T-helper 22 cell (primary cell): ENCODE results near the gene MSN.
A peak's percentile ranks its signal among the peaks of the same experiment; 100 is the strongest.
"Not testable (repeated sequence)": the region's sequence is repeated elsewhere in the genome, so short reads cannot be mapped to it uniquely, and the experiment has no call there.

Experiments used
- DNase-seq: peaks from one replicate; pipeline ENCODE4 v3.0.0-alpha.2; 2020; ENCODE audit warnings: low read depth

The MSN gene

GRCh38 chrX:65720381-65720964, 53.0 kb downstream of the MSN start:
- no peak for DNase-seq

- DNase-seq: peak; percentile 19
These were observed 56.3 kb downstream of the MSN start for GRCh38 chrX:65723706-65724105.

- DNase-seq: no peak
These were observed 59.3 kb downstream of the MSN start for GRCh38 chrX:65726715-65727114.

DNA sequence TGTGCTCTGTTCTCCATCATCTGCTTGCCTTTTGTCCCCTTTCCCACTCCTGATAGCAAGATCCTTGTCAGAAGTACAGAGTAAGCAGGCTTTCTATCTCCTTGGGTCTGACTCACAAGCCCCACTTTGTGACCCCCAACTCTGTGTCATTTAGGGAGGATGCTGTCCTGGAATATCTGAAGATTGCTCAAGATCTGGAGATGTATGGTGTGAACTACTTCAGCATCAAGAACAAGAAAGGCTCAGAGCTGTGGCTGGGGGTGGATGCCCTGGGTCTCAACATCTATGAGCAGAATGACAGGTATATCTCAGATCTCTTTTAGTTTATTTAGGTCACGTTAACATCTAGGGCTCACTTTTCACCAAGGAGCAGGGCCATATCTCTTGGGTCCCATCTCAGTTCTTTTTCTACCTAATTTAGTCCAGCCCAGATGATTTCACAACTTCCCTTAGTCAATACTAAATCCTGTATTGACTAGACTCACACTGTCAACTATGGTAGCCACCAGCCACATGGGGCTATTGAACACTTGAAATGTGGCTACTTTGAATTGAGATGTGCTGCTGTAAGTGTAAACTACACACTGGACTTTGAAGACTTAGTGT, 64.3 kb downstream of the MSN start:
- no peak for DNase-seq

GRCh38 chrX:65740909-65741308, 73.5 kb downstream of the MSN start:
- no peak for DNase-seq

DNA sequence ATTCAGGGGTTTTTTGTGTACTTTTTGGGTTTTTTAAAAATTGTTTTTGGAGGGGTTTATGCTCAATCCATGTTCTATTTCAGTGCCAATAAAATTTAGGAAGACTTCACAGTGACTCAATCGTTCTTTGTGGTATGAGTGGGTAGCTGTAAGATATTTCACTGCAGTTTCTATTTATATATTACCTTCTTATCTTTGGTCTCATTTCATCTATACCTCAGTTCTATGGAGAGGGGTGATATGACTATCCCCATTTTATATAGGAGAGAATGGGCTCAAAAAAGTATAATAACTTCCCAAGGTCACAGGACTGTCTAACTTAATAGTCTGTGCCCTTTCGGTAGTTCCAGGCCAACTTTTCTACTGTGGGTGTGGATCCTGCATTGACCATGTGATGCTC, 74.4 kb downstream of the MSN start:
- DNase-seq: no peak

- DNase-seq: no peak
These were observed 77.5 kb downstream of the MSN start for GRCh38 chrX:65744965-65745364.

DNA sequence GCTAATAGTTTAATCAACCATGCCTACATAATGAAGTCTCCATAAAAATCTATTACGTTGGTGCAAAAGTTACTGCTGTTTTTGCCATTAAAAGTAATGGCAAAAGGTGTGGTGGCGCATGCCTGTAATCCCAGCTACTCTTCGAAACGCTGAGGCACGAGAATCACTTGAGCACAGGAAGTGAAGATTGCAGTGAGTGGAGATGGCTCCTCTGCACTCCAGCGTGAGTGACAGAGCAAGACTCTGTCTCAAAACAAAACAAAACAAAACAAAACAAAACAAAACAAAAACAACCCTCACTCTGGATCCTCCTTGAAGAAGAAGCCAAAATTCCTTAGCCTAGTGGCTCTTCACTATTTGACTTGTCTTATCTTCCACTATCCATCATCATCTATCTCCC, 78.0 kb downstream of the MSN start:
- DNase-seq: no peak

- DNase-seq: no peak
These were observed 78.5 kb downstream of the MSN start for GRCh38 chrX:65745992-65746391.

- DNase-seq: peak; percentile 16
These were observed 83.4 kb downstream of the MSN start for GRCh38 chrX:65750674-65751469.

DNA sequence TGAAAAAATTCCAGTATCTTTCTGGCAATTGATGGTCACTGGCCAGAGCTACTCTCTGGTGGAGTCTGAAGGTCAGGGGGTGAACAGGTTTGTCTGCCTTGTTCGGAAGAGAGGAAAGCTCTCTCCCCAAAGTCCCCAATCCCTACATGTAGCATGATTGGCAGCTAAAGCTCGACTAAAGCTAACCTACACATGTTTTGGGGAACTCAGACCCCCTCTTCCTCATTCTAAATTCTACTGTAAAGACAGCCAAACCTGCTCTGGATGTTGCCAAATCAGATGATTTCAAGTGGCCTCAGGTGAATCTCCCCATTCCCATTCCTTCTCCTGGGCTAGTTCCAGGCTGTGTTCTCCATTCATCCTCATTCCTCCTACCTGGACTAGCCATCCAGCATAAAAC, 84.1 kb downstream of the MSN start:
- no peak for DNase-seq

DNA sequence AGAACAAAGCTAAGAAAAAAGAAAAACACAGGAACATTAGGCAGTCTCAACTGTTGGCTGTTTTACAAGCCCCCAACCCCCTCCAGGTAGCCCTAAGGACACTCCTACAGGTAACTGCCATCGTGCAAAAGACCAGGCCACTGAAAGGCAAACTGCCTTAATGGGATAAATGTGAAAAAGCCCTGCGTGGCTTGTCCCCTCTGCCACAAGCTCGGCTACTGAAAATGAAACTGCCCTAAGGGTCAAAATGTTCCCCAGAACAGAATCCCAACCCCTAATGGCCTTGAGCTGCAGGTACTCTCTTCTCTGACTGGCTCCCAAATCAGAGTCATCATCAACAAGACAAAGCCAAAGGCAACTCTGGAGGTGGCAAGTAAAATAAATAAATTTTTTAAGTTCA, 84.8 kb downstream of the MSN start:
- no peak for DNase-seq

DNA sequence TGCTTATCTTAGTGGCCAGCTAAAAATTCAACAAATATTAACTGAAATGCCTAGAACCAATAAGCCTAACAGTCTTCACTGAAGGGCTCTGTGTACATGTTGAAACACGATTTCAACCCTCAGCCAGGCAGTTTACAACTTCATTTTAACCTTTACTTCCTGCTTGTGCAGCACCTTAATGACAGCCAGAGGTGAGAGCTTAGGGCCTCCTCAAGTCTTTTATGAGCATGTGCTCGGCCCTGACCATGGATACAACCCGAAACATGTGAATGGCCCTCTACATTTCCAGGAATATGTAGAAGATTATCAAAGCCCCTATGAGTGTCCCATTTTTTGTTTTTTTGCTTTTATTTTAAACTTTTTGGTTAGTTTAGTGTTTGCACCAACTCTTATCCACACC, 88.3 kb downstream of the MSN start:
- DNase-seq: no peak

DNA sequence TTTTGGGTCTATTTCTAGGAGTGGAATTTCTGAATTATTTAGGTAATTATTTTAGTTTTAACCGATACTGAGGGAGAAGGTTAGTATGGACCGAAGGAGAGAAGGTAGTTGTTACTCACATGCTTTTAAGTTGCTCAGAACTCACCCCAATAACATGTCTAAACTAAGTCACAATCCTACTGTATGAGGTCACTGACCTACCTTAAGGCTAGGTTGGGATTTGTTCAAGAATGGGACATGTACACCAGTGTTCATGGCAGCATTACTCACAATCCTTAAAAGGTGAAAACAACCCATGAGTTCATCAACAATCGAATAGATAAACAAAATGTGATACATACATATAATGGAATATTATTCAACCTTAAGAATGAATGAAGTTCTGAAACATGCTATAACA, 90.5 kb downstream of the MSN start:
- no peak for DNase-seq

DNA sequence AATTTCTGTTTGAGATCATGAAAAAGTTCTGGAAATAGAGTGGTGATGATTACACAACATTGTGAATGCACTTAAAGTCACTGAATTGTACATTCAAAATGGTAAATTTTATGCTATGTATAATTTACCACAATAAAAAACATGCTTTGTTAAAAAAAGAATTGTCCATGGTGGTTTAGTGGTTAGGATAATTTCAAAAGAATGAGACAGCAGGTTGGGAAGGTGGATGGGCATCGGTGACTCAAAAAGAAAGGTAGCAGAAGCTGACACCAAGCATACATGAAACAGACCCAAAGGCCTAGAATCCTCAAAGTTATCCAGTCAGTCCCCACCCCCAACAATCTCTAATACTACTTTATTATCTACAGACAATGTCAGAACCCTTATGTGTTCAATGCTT, 91.1 kb downstream of the MSN start:
- DNase-seq: no peak

- not testable (repeated sequence) for DNase-seq
These were observed 92.1 kb downstream of the MSN start for GRCh38 chrX:65759525-65759924.

- no peak for DNase-seq
These were observed 102.3 kb downstream of the MSN start for GRCh38 chrX:65769564-65770292.

DNA sequence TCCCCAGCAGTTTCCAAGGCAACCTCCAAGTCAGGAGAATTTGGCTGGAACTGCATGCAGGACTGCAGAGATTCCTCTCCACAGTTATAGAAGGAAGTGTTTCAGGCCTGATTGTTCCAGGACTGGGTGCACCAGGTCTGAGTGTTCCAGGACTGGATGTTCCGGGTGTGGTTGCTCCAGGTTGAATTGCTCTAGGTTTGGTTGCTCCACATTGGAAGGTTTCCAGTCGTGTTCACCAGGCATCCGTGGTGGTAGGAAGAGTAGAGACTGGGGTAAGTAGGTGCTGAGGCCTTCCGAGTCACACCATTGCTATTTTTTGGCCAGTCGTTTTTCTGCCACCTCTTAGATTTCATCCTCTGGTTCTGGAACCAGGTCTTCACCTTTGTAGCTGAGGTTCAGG, 105.4 kb downstream of the MSN start:
- DNase-seq: no peak

GRCh38 chrX:65781845-65782244, 114.4 kb downstream of the MSN start:
- no peak for DNase-seq

DNA sequence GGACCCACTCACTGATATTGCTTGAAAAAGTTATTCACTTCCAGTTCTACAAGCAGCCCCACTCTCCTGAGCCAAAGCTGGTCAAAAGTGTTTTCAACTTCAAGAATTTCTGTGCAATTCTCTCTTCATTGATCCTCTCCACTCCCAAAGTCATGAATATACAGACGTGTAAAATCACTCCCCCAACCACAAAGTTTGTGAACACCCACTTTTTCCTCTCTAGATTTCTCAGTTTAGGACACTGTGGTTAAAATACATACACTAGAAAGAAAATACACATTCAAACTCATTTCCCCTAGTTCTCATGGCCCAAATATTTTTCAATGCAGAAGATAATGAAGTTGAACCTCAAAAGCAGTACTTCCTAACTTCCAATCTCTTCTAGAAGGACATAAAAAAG, 116.3 kb downstream of the MSN start:
- no peak for DNase-seq
